ENCODE data around the gene CMC2. TPM values are rescaled to one million over a fixed set of nuclear protein-coding genes. Genes with fewer than 3 reads are reported as not detected.

CMC2 gene
- polyA plus RNA-seq, 1 donor (not counting 4 experiments of a cell fraction or from before 2014, with no cell fraction given), result 91.8 TPM

DNA sequence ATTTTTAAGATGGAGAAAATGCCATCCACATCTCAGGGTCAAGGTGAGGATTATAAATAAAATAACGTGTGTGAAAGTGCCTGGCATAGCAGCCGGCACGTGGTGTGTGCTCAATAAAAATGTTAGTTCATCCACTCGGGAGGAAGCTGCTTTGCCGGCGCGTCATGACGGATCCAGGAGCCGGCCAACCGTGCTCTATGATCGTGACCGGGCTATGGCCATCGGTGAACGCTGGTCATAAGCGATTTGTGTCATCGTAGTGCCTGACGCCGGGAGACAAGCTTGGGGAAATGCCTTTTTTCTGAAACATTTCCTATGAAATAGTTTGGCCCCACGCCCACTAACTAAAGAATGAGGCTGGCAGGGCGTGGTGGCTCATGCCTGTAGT is 74.0 kb downstream of the CMC2 start:
- peak overlapping the region; percentile 43 for H2AFZ ChIP-seq (ENCODE audit: control insufficient read depth, low read length)
- DNase-seq (ENCODE audit: low read depth, low spot score) (no peak), FAIRE-seq (no peak)
- peaks cover 17% of the 10 kb centered on the region for H3K4me1 ChIP-seq (ENCODE audit: control insufficient read depth, extremely low read depth, insufficient read depth, low read length)
- no peaks in the 10 kb centered on the region for H4K20me1 ChIP-seq (ENCODE audit: control insufficient read depth, extremely low read depth, insufficient read depth, low read length)
- H3K4me3 ChIP-seq (ENCODE audit: control insufficient read depth in 2 of 3, extremely low read depth in 1 of 3, insufficient read depth in 2 of 3, low read depth in 1 of 3, low read length in 3 of 3), result peak overlapping the region in 1 of 3 experiments; percentile 37
- dilution Hi-C loops (cut with MboI; ENCODE audit: extremely low pct_ligation_motif_present, low sequenced_read_pairs), result no loop called here
- H3K9me1 ChIP-seq (ENCODE audit: control insufficient read depth, extremely low read depth, insufficient read depth, low read length), result no peaks in the 10 kb centered on the region
- H3K9ac ChIP-seq (ENCODE audit: control insufficient read depth, extremely low read depth, insufficient read depth, low read length), result peak overlapping the region; percentile 15
- no peaks in the 10 kb centered on the region for H3K79me2 ChIP-seq (ENCODE audit: control insufficient read depth, insufficient read depth, low read length)
- H3K27ac ChIP-seq (ENCODE audit: control insufficient read depth, insufficient read depth, low read length), result peak overlapping the region; percentile 36
- no peaks in the 10 kb centered on the region for H3K9me3 ChIP-seq (ENCODE audit: control insufficient read depth, low read depth, low read length)
- H3K27me3 ChIP-seq (ENCODE audit: control insufficient read depth, extremely low read depth, insufficient read depth, low read length), result no peaks in the 10 kb centered on the region
- no peak for TF ChIP-seq EZH2 (IDR thresholded peaks at IDR 0.05; ENCODE audit: low read length)
- TF ChIP-seq, protein P1, sequence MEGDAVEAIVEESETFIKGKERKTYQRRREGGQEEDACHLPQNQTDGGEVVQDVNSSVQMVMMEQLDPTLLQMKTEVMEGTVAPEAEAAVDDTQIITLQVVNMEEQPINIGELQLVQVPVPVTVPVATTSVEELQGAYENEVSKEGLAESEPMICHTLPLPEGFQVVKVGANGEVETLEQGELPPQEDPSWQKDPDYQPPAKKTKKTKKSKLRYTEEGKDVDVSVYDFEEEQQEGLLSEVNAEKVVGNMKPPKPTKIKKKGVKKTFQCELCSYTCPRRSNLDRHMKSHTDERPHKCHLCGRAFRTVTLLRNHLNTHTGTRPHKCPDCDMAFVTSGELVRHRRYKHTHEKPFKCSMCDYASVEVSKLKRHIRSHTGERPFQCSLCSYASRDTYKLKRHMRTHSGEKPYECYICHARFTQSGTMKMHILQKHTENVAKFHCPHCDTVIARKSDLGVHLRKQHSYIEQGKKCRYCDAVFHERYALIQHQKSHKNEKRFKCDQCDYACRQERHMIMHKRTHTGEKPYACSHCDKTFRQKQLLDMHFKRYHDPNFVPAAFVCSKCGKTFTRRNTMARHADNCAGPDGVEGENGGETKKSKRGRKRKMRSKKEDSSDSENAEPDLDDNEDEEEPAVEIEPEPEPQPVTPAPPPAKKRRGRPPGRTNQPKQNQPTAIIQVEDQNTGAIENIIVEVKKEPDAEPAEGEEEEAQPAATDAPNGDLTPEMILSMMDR (optimal IDR thresholded peaks at IDR 0.05 in 1 of 3, IDR thresholded peaks at IDR 0.05 in 1 of 3, conservative IDR thresholded peaks at IDR 0.05 in 1 of 3; ENCODE audit: extremely low read depth in 1 of 3, insufficient read depth in 2 of 3, low read length in 3 of 3), result no peak
- H3K4me2 ChIP-seq (ENCODE audit: control insufficient read depth, extremely low read depth, insufficient read depth, low read depth, low read length), result peak overlapping the region; percentile 69
- H3K36me3 ChIP-seq (ENCODE audit: control insufficient read depth in 2 of 2, extremely low read depth in 1 of 2, insufficient read depth in 2 of 2, low read length in 2 of 2), result no peaks in the 10 kb centered on the region

DNA sequence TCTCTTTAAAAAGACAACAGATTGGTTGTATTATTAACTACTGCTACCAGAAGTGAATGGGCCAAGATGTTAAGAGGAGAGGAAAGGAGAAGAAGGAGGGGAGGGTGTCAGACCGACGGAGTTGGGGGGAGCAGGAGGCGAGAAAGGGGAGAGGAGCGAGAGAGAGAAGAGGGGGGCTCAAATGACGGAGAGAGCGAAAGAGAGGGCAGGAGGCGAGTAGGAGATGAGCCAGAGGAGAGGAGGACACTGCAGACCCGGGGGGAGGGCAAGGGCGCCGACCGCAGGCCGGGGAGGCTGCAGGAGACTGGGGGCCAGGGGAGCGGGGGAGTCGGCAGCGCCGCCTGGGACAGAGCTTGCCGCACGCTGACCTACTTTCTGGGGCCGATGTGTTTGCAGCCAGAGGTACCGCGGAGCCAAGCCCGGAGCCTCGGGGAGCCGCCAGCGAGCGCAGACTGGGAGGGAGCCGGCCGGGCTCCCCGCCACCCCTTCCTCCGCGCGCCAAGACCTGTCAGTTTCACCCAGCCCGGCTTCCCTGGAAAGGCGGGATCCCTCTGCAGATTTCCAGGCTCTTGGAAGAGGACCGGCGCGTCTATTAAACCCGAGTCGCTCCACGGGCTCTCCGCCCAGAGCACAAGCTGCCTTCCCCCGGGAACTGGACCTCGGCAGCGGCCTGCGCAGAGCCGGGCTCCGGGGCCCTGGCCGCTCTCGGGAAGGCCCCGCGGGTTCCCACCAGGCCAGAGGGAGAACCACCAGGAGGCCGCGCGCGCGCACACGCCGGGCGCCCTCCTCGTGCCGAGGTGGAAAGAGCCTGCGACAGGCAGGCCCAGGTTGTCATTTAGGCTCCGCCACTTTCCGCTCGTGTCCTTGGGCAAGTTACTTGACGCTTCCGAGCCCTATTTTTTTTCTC is 74.6 kb downstream of the CMC2 start:
- Histone ChIP-seq H3K4me2 (ENCODE audit: control insufficient read depth, extremely low read depth, insufficient read depth, low read depth, low read length) (peak overlapping the region; percentile 69), H2AFZ (ENCODE audit: control insufficient read depth, low read length) (peak overlapping the region; percentile 43), H3K4me3 (ENCODE audit: control insufficient read depth in 2 of 3, extremely low read depth in 1 of 3, insufficient read depth in 2 of 3, low read depth in 1 of 3, low read length in 3 of 3) (peak overlapping the region; percentile 24 to 37 (median 25)), H3K9ac (ENCODE audit: control insufficient read depth, extremely low read depth, insufficient read depth, low read length) (peak overlapping the region; percentile 15), H3K79me2 (ENCODE audit: control insufficient read depth, insufficient read depth, low read length) (no peaks in the 10 kb centered on the region), H4K20me1 (ENCODE audit: control insufficient read depth, extremely low read depth, insufficient read depth, low read length) (no peaks in the 10 kb centered on the region), H3K9me3 (ENCODE audit: control insufficient read depth, low read depth, low read length) (no peaks in the 10 kb centered on the region), H3K4me1 (ENCODE audit: control insufficient read depth, extremely low read depth, insufficient read depth, low read length) (peaks cover 12% of the 10 kb centered on the region), H3K27me3 (ENCODE audit: control insufficient read depth, extremely low read depth, insufficient read depth, low read length) (no peaks in the 10 kb centered on the region), H3K36me3 (ENCODE audit: control insufficient read depth in 2 of 2, extremely low read depth in 1 of 2, insufficient read depth in 2 of 2, low read length in 2 of 2) (no peaks in the 10 kb centered on the region), H3K9me1 (ENCODE audit: control insufficient read depth, extremely low read depth, insufficient read depth, low read length) (no peaks in the 10 kb centered on the region), H3K27ac (ENCODE audit: control insufficient read depth, insufficient read depth, low read length) (peak overlapping the region; percentile 36)
- FAIRE-seq (no peak), DNase-seq (ENCODE audit: low read depth, low spot score) (no peak)
- no peak for TF ChIP-seq EZH2 (IDR thresholded peaks at IDR 0.05; ENCODE audit: low read length)
- TF ChIP-seq, protein P1 (optimal IDR thresholded peaks at IDR 0.05 in 1 of 3, IDR thresholded peaks at IDR 0.05 in 1 of 3, conservative IDR thresholded peaks at IDR 0.05 in 1 of 3; ENCODE audit: extremely low read depth in 1 of 3, insufficient read depth in 2 of 3, low read length in 3 of 3), result no peak
- dilution Hi-C loops (cut with MboI; ENCODE audit: extremely low pct_ligation_motif_present, low sequenced_read_pairs), result no loop called here
